Astrocyte (in vitro differentiated cells and primary cell): ENCODE results near the gene PRKCE. TPM values are rescaled to one million over a fixed set of nuclear protein-coding genes. Genes with fewer than 3 reads are reported as not detected.

Source experiments
- DNase-seq: peaks from one replicate; pipeline ENCODE4 v3.0.0-alpha.2; 2010; ENCODE audit warnings: low read depth
- FAIRE-seq: peaks from 2 replicates; lab custom pipeline; 2011; peaks lifted over from hg19 to GRCh38; lab: Jason Lieb, UNC
- H2AFZ ChIP-seq: 2 replicates; pipeline ENCODE4 v1.6.0; 2012; ENCODE audit warnings: low read depth, low read length, inconsistent platforms
- H3K27ac ChIP-seq: 2 replicates; pipeline ENCODE4 v1.5.1; 2011; ENCODE audit warnings: low read depth, low read length, inconsistent platforms
- H3K27me3 ChIP-seq: 2 replicates; pipeline ENCODE4 v1.6.0; 2011; ENCODE audit warnings: low read length, inconsistent platforms; ENCODE audit not compliant: insufficient read depth
- H3K36me3 ChIP-seq: 2 replicates; pipeline ENCODE4 v1.5.1; 2011; ENCODE audit warnings: low read length, inconsistent platforms; ENCODE audit not compliant: insufficient read depth
- H3K4me1 ChIP-seq: 2 replicates; pipeline ENCODE4 v1.5.1; 2011; ENCODE audit warnings: low read length, inconsistent platforms; ENCODE audit not compliant: insufficient read depth
- H3K4me2 ChIP-seq: 2 replicates; pipeline ENCODE4 v1.6.0; 2012; ENCODE audit warnings: low read length, inconsistent platforms
- H3K4me3 ChIP-seq: 2 replicates; pipeline ENCODE4 v1.5.1; 2011; ENCODE audit warnings: low read depth, mild to moderate bottlenecking, low read length, inconsistent platforms; ENCODE audit not compliant: insufficient read depth
- H3K79me2 ChIP-seq: 2 replicates; pipeline ENCODE4 v1.6.0; 2012; ENCODE audit warnings: mild to moderate bottlenecking, low read length, inconsistent platforms; ENCODE audit not compliant: insufficient read depth
- H3K9ac ChIP-seq: 2 replicates; pipeline ENCODE4 v1.6.0; 2012; ENCODE audit warnings: mild to moderate bottlenecking, low read length, inconsistent platforms
- H3K9me3 ChIP-seq: 2 replicates; pipeline ENCODE4 v1.5.1; 2012; ENCODE audit warnings: low read depth, mild to moderate bottlenecking, low read length, inconsistent platforms; ENCODE audit not compliant: insufficient read depth
- H4K20me1 ChIP-seq: 2 replicates; pipeline ENCODE4 v1.6.0; 2012; ENCODE audit warnings: low read length, inconsistent platforms; ENCODE audit not compliant: insufficient read depth
- H3K27ac Mint-ChIP-seq: one replicate; pipeline ENCODE4 v1.8.0; 2021; ENCODE audit warnings: mild to moderate bottlenecking, mixed read lengths; ENCODE audit not compliant: unreplicated experiment
- H3K27me3 Mint-ChIP-seq: one replicate; pipeline ENCODE4 v1.8.0; 2021; ENCODE audit warnings: low read depth, mixed read lengths; ENCODE audit not compliant: unreplicated experiment
- H3K36me3 Mint-ChIP-seq: one replicate; pipeline ENCODE4 v1.8.0; 2021; ENCODE audit warnings: low read depth, mixed read lengths; ENCODE audit not compliant: unreplicated experiment
- H3K4me1 Mint-ChIP-seq: one replicate; pipeline ENCODE4 v1.8.0; 2021; ENCODE audit warnings: low read depth, mixed read lengths; ENCODE audit not compliant: unreplicated experiment
- H3K4me3 Mint-ChIP-seq: one replicate; pipeline ENCODE4 v1.8.0; 2021; ENCODE audit warnings: mild to moderate bottlenecking, moderate library complexity, mixed read lengths; ENCODE audit not compliant: unreplicated experiment
- H3K9me3 Mint-ChIP-seq: one replicate; pipeline ENCODE4 v1.8.0; 2021; ENCODE audit warnings: mild to moderate bottlenecking, mixed read lengths; ENCODE audit not compliant: unreplicated experiment
- CTCF ChIP-seq: IDR thresholded peaks from 2 replicates; pipeline ENCODE4 v1.5.1; 2011; ENCODE audit warnings: low read depth, mild to moderate bottlenecking, inconsistent platforms, low read length, moderate library complexity; ENCODE audit not compliant: insufficient read depth
- EZH2 ChIP-seq: IDR thresholded peaks from 2 replicates; pipeline ENCODE4 v1.6.1; 2012; ENCODE audit warnings: mild to moderate bottlenecking, low read length, inconsistent platforms; ENCODE audit not compliant: insufficient read depth
- total RNA-seq: library from RNA; stranded (reverse); gene quantifications from 2 replicates; pipeline ENCODE4 v1.2.1, GENCODE V29; 2021

The PRKCE gene
- total RNA-seq, 1 donor from 2014 or later, result 12.8 TPM

DNA sequence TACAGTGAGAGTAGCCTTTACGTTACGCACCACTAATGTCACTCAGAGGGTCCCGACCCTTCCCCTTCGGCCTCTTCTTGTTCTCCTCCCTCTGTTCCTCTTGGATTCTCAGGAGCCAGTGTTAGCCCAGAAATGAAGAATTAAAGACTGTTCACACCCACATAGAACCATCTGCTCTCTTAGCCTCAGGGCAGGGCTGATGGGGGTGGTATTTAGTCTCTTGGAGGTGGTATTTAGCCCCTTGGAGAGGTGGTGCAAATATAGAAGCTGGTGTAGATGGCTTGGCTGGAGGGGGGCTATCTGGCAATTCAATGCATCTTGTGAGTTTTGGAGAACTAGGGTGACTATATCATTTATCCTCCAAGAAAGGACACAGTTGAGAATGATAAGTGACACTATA, 286.5 kb downstream of the PRKCE start:
- TF ChIP-seq CTCF (no peak), EZH2 (no peak)
- no peak overlapping the region for H3K9ac ChIP-seq
- no peak overlapping the region for H2AFZ ChIP-seq
- Mint-ChIP-seq H3K9me3 (peaks cover 1% of the 10 kb centered on the region), H3K36me3 (no peaks in the 10 kb centered on the region), H3K4me1 (peaks cover 23% of the 10 kb centered on the region), H3K27ac (peak overlapping the region; percentile 24), H3K27me3 (no peaks in the 10 kb centered on the region), H3K4me3 (no peak overlapping the region)
- H3K27ac ChIP-seq, result no peak overlapping the region
- peak overlapping the region; percentile 82 for H3K4me2 ChIP-seq
- no peaks in the 10 kb centered on the region for H3K9me3 ChIP-seq
- H3K79me2 ChIP-seq, result no peaks in the 10 kb centered on the region
- H3K4me3 ChIP-seq, result no peak overlapping the region
- no peaks in the 10 kb centered on the region for H3K27me3 ChIP-seq
- DNase-seq (no peak), FAIRE-seq (no peak)
- H3K36me3 ChIP-seq, result no peaks in the 10 kb centered on the region
- peaks cover 32% of the 10 kb centered on the region for H3K4me1 ChIP-seq
- no peaks in the 10 kb centered on the region for H4K20me1 ChIP-seq

GRCh38 chr2:45938649-45939511, 287.4 kb downstream of the PRKCE start:
- H3K9ac ChIP-seq, result peak overlapping the region; percentile 65
- peaks cover 1% of the 10 kb centered on the region for H3K9me3 Mint-ChIP-seq
- H3K27ac ChIP-seq, result peak overlapping the region; percentile 68
- H3K27me3 ChIP-seq, result no peaks in the 10 kb centered on the region
- H3K4me1 ChIP-seq, result peaks cover 41% of the 10 kb centered on the region
- H3K79me2 ChIP-seq, result no peaks in the 10 kb centered on the region
- H3K4me2 ChIP-seq, result peak overlapping the region; percentile 82
- peak overlapping the region; percentile 48 for H3K4me3 ChIP-seq
- no peaks in the 10 kb centered on the region for H3K36me3 Mint-ChIP-seq
- DNase-seq (peak; percentile 94), FAIRE-seq (no peak)
- TF ChIP-seq CTCF, result no peak
- no peaks in the 10 kb centered on the region for H3K9me3 ChIP-seq
- H3K4me3 Mint-ChIP-seq, result peak overlapping the region; percentile 31
- H3K36me3 ChIP-seq, result no peaks in the 10 kb centered on the region
- H4K20me1 ChIP-seq, result no peaks in the 10 kb centered on the region
- no peaks in the 10 kb centered on the region for H3K27me3 Mint-ChIP-seq
- H3K27ac Mint-ChIP-seq, result peak overlapping the region; percentile 75
- H3K4me1 Mint-ChIP-seq, result peaks cover 31% of the 10 kb centered on the region
- peak overlapping the region; percentile 18 for H2AFZ ChIP-seq
